Smooth muscle cell of the umbilical artery (primary cell): ENCODE results near the gene HMGCLL1. TPM values are rescaled to one million over a fixed set of nuclear protein-coding genes. Genes with fewer than 3 reads are reported as not detected.

Source experiments
- total RNA-seq: library from RNA; depleted of rRNA; stranded (reverse); fragments of >200 nt; gene quantifications from 2 replicates; pipeline ENCODE4 v1.2.3, GENCODE V29; 2014

Gene HMGCLL1
- total RNA-seq = 0.30 TPM in 1 of 2 replicates, not detected in the other

DNA sequence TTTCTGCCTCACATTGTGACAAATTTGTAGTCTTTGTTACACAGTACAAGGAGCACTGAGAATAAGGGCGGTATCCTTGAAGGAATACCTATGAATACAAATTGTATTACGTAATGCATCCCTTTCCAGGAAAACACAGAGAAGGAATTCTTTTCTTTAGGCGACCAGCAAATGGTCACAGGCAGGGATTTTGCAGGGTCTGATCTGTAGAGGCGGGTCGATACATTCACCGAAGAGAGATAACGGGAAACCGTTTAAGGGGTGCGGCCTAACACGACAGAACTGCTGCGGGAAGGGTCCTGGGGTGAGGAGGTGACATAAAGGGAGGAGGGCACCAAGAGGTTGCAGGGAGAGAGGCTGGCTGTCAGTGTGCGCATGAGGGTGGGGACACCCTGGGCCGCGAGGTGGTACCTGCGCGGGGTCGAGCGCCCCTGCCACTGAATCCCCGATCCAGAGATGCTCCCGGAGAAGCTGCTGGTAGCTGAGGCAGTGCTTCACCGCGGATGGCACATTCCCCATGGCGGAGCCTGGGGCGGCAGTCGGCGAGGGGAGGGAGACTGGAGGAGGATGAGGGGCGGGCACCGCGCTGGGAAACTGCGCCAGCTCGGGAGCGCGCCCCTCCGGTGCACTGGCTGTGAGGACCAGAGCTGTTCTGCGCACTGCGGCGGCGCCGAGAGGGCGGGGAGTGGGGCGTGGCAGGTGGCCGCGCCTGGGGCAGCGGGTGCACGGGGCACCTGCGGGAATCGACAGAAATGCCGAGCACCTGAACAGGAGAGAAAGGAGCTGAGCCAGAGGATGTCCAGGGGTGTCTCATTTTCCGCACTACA is at the start of gene HMGCLL1:
TSS of gene HMGCLL1 (minus strand) at position 656 of the 827 bp plus-strand sequence. CDS start at position 519, 137 bp downstream.

